GM12878 (cell line): Measurements from ENCODE around the gene TUT4. TPM values are rescaled to one million over a fixed set of nuclear protein-coding genes. Genes with fewer than 3 reads are reported as not detected.
A peak's percentile ranks its signal among the peaks of the same experiment; 100 is the strongest.

Experiments
- ATAC-seq: fragments of 200-7000 bp; cut with Tn5 transposase; 3 replicates; pipeline ENCODE4 v1.9.1; 2020; ENCODE audit warnings: mild to moderate bottlenecking, moderate library complexity
- BruUV-seq: library from RNA; stranded (reverse); fragments of 400-500 nt; replicated peaks from 2 replicates; lab custom pipeline; 2021; lab: Mats Ljungman, UMichigan
- CTCF ChIA-PET: fragments of 300-600 bp; sonication (Branson Sonifier 250); formaldehyde crosslinking; extraction: SDS; loops from one replicate; lab custom pipeline; 2021; ENCODE audit warnings: inconsistent platforms; lab: Yijun Ruan, JAX
- POLR2A ChIA-PET: fragments of 350-600 bp; formaldehyde crosslinking; extraction: SDS; loops from one replicate; lab custom pipeline; 2021; ENCODE audit warnings: inconsistent platforms; lab: Charles Lee
- RAD21 ChIA-PET: fragments of 300-600 bp; sonication (Branson Sonifier 250); formaldehyde crosslinking; loops from one replicate; lab custom pipeline; 2023; ENCODE audit warnings: antibody characterized with exemption; ENCODE audit not compliant: unreplicated experiment; lab: Charles Lee
- SMC1A ChIA-PET: fragments of 300-600 bp; sonication (Branson Sonifier 250); formaldehyde crosslinking; loops from one replicate; lab custom pipeline; 2023; ENCODE audit not compliant: unreplicated experiment, uncharacterized antibody; lab: Charles Lee
- DNase-seq: peaks from one replicate; pipeline ENCODE4 v3.0.0-alpha.2; 2011; ENCODE audit warnings: low read depth, low spot score
- FAIRE-seq: peaks from 3 replicates; lab custom pipeline; 2011; peaks lifted over from hg19 to GRCh38; lab: Jason Lieb, UNC
- H2AFZ ChIP-seq: 2 replicates; pipeline ENCODE4 v1.6.0; 2011; ENCODE audit warnings: low read depth, low read length, control low read depth; ENCODE audit not compliant: control insufficient read depth
- H3K27ac ChIP-seq: 2 replicates; pipeline ENCODE4 v1.5.1; 2011; ENCODE audit warnings: control low read depth; ENCODE audit not compliant: control insufficient read depth, insufficient read depth
- H3K27me3 ChIP-seq, 2 experiments: replicated peaks in 1 of 2; 2 replicates each; pipeline versions ENCODE4 v1.6.0 to v1.6.1; 2011; ENCODE audit warnings: low read length in 1 of 2; ENCODE audit not compliant: control insufficient read depth in 2 of 2, insufficient read depth in 2 of 2
- H3K36me3 ChIP-seq, 2 experiments: 2 replicates each; pipeline ENCODE4 v1.5.1; 2011; ENCODE audit warnings: low read length in 1 of 2; ENCODE audit not compliant: control insufficient read depth in 2 of 2, insufficient read depth in 2 of 2
- H3K4me1 ChIP-seq: 2 replicates; pipeline ENCODE4 v1.6.1; 2011; ENCODE audit warnings: mild to moderate bottlenecking, low read length, moderate library complexity, mixed read lengths; ENCODE audit not compliant: control insufficient read depth, insufficient read depth
- H3K4me2 ChIP-seq: 2 replicates; pipeline ENCODE4 v1.6.0; 2011; ENCODE audit warnings: control low read depth; ENCODE audit not compliant: control insufficient read depth, insufficient read depth
- H3K4me3 ChIP-seq: fragments of 200-600 bp; sonication (generic); 2 replicates; pipeline ENCODE4 v1.5.1; 2016
- H3K79me2 ChIP-seq: 2 replicates; pipeline ENCODE4 v1.6.0; 2011; ENCODE audit warnings: low read length; ENCODE audit not compliant: control insufficient read depth, insufficient read depth
- H3K9ac ChIP-seq: 2 replicates; pipeline ENCODE4 v1.8.0; 2011; ENCODE audit warnings: low read length, control low read depth, mixed read lengths; ENCODE audit not compliant: control insufficient read depth, insufficient read depth
- H3K9me3 ChIP-seq: replicated peaks from 3 replicates; pipeline ENCODE4 v1.5.1; 2011; ENCODE audit warnings: mild to moderate bottlenecking, low read length; ENCODE audit not compliant: control insufficient read depth, insufficient read depth
- H4K20me1 ChIP-seq: 2 replicates; pipeline ENCODE4 v1.6.0; 2011; ENCODE audit not compliant: control insufficient read depth, insufficient read depth
- ATF2 ChIP-seq: IDR thresholded peaks from 2 replicates; pipeline ENCODE4 v1.6.1; 2012; ENCODE audit warnings: low read length, inconsistent platforms
- ATF7 ChIP-seq: fragments of 450-650 bp; IDR thresholded peaks from 2 replicates; pipeline ENCODE4 v1.6.1; 2016; ENCODE audit warnings: low read depth, mild to moderate bottlenecking
- BMI1 ChIP-seq: fragments of 450-650 bp; IDR thresholded peaks from 2 replicates; pipeline ENCODE4 v1.6.1; 2016; ENCODE audit warnings: mild to moderate bottlenecking, moderate library complexity, borderline replicate concordance
- CBFB ChIP-seq: IDR thresholded peaks from 2 replicates; pipeline ENCODE4 v1.6.1; 2016; ENCODE audit warnings: antibody characterized with exemption, low read depth
- CEBPZ ChIP-seq: fragments of 150-350 bp; IDR thresholded peaks from 2 replicates; pipeline ENCODE4 v1.6.1; 2016; ENCODE audit warnings: low read depth, low read length
- CHD1 ChIP-seq: IDR thresholded peaks from 2 replicates; pipeline ENCODE4 v1.6.1; 2012; ENCODE audit warnings: low read depth, low read length, improper control_type of control experiment
- CTCF ChIP-seq, 3 experiments: IDR thresholded peaks in 2 of 3; conservative IDR thresholded peaks in 1 of 3; 2 replicates each; pipeline ENCODE4 v1.5.1; 2011; ENCODE audit warnings: low read depth in 3 of 3, low read length in 3 of 3, mild to moderate bottlenecking in 3 of 3, control low read depth in 2 of 3, moderate library complexity in 2 of 3, inconsistent platforms in 1 of 3, mixed read lengths in 1 of 3; ENCODE audit not compliant: control insufficient read depth in 2 of 3, insufficient read depth in 1 of 3; ENCODE audit errors: extremely low read depth in 1 of 3
- HCFC1 ChIP-seq: fragments of 150-350 bp; IDR thresholded peaks from 2 replicates; pipeline ENCODE4 v1.6.1; 2014; ENCODE audit warnings: low read length
- HDGF ChIP-seq: fragments of 450-650 bp; IDR thresholded peaks from 2 replicates; pipeline ENCODE4 v1.6.1; 2016; ENCODE audit warnings: antibody characterized with exemption
- MEF2A ChIP-seq: IDR thresholded peaks from 2 replicates; pipeline ENCODE4 v1.6.1; 2011; ENCODE audit warnings: low read depth, mild to moderate bottlenecking, low read length, moderate library complexity; ENCODE audit not compliant: insufficient read depth
- MYB ChIP-seq: fragments of 150-350 bp; IDR thresholded peaks from 2 replicates; pipeline ENCODE4 v1.6.1; 2014; ENCODE audit warnings: mild to moderate bottlenecking, low read depth, low read length, borderline replicate concordance
- MYC ChIP-seq: IDR thresholded peaks from 2 replicates; pipeline ENCODE4 v1.6.1; 2011; ENCODE audit warnings: mild to moderate bottlenecking, low read length, moderate library complexity, inconsistent platforms; ENCODE audit not compliant: insufficient read depth, insufficient replicate concordance, insufficient read length, severe bottlenecking
- NFIC ChIP-seq: IDR thresholded peaks from 2 replicates; pipeline ENCODE4 v1.6.1; 2012; ENCODE audit warnings: low read depth, mild to moderate bottlenecking, inconsistent platforms, low read length, moderate library complexity
- PML ChIP-seq: IDR thresholded peaks from 2 replicates; pipeline ENCODE4 v1.6.1; 2012; ENCODE audit warnings: low read length, inconsistent platforms
- WGBS: methylation state at CpG from one replicate; pipeline ENCODE4 v1.1.6; 2016; ENCODE audit warnings: low lambda C conversion rate; ENCODE audit not compliant: insufficient replicate concordance, insufficient coverage; ENCODE audit errors: missing lambda C conversion rate; 5-methylcytosine and 5-hydroxymethylcytosine counted together
- in situ Hi-C: fragments of 300-500 bp; cut with MboI; formaldehyde crosslinking; loops from 9 replicates; pipeline ENCODE4 v1.14.3; 2018; ENCODE audit warnings: mixed read lengths
- intact Hi-C: fragments of 100-400 bp; cut with micrococcal nuclease; formaldehyde crosslinking; loops from one replicate; pipeline ENCODE4 v1.14.2; 2022; ENCODE audit not compliant: unreplicated experiment
- polyA plus RNA-seq, 11 experiments: library from polyadenylated mRNA; depleted of rRNA in 4 of 11; unstranded in 6 of 11; stranded (reverse) in 5 of 11; fragments of >200 nt; fragmentation: Nextera tagmentation in 4 of 11; fragmentation: Illumina TruSeq in 1 of 11; extraction: Ambion mirVana in 4 of 11; extraction: Trizol in 1 of 11; gene quantifications; 1 replicate in 1 of 11; 2 replicates in 10 of 11; pipeline versions ENCODE4 v1.2.1 to v1.2.3, GENCODE V29; 2011 to 2016; ENCODE audit warnings: inconsistent platforms in 2 of 11, missing spikeins in 2 of 11, low read depth in 1 of 11
- total RNA-seq, 4 experiments: library from RNA; depleted of rRNA in 3 of 4; stranded (reverse); fragments of >200 nt in 3 of 4; fragmentation: Illumina TruSeq in 1 of 4; extraction: Trizol in 1 of 4; gene quantifications; 2 replicates each; pipeline versions ENCODE4 v1.2.1 to v1.2.3, GENCODE V29; 2013 to 2021

The TUT4 gene
- total and polyA plus RNA-seq, 10 of the 15 experiments (the other 5 are each of a cell fraction or from before 2014, with no cell fraction given): 9.4 to 40.7 (median 27.6) TPM

- H3K4me1 ChIP-seq: no peaks in the 10 kb centered on the region
- TF ChIP-seq CTCF (IDR thresholded peaks at IDR 0.05 in 2 of 3, conservative IDR thresholded peaks at IDR 0.05 in 1 of 3; ENCODE audit: control insufficient read depth in 2 of 3, extremely low read depth in 1 of 3, insufficient read depth in 1 of 3, low read depth in 3 of 3, low read length in 3 of 3) (no peak), ATF7 (no peak), MEF2A (no peak), CEBPZ (no peak), HCFC1 (no peak), PML (no peak), MYC (no peak), CBFB (no peak), CHD1 (no peak), HDGF (no peak), NFIC (no peak), BMI1 (no peak), ATF2 (no peak), MYB (no peak)
- no peaks in the 10 kb centered on the region for H3K27me3 ChIP-seq
- no peak overlapping the region for H3K9ac ChIP-seq
- peaks cover 0 to 4% of the 10 kb centered on the region in 2 experiments; a peak in 1 of 4 replicates for H3K36me3 ChIP-seq
- no TSS peak for BruUV-seq
- 100% methylated on average over 2 of the region's 2 CpGs for WGBS
- intact Hi-C loops: no loop called here
- no peak overlapping the region for H3K27ac ChIP-seq
- ChIA-PET SMC1A (interaction anchor here (0.6 kb wide), 1 partner anchor 231 kb away, joined by 4 read pairs; no protein-coding TSS in a partner anchor), POLR2A (interaction anchor here (1.2 kb wide), 1 partner anchor 25 kb away, joined by 3 read pairs; no protein-coding TSS in a partner anchor), CTCF (no interaction called here), RAD21 (interaction anchor here (1.0 to 1.8 kb wide), 2 partner anchors 43 to 175 kb away, joined by 4 to 7 read pairs; no protein-coding TSS in a partner anchor)
- ATAC-seq (no peak), FAIRE-seq (peak; percentile 23), DNase-seq (no peak)
- no peaks in the 10 kb centered on the region for H3K79me2 ChIP-seq
- in situ Hi-C loops: no loop called here
- no peak overlapping the region for H2AFZ ChIP-seq
- no peak overlapping the region for H3K4me2 ChIP-seq
- no peak overlapping the region for H3K4me3 ChIP-seq
- H3K9me3 ChIP-seq: no peaks in the 10 kb centered on the region
- H4K20me1 ChIP-seq: no peaks in the 10 kb centered on the region
Observed at GRCh38 chr1:52511439-52511838, 41.5 kb downstream of the TUT4 start.
